Ishikawa (cell line): ENCODE measurements around the gene SLCO2A1.

Experiments used
- CEBPB ChIP-seq: IDR thresholded peaks from 2 replicates; pipeline ENCODE4 v1.6.1; 2012
- CREB1 ChIP-seq: IDR thresholded peaks from 2 replicates; pipeline ENCODE4 v1.6.1; 2012; ENCODE audit warnings: low read depth
- EGR1 ChIP-seq: IDR thresholded peaks from 2 replicates; pipeline ENCODE4 v1.6.1; 2012
- EP300 ChIP-seq: IDR thresholded peaks from 2 replicates; pipeline ENCODE4 v1.6.1; 2012; ENCODE audit warnings: borderline replicate concordance
- FOXM1 ChIP-seq: IDR thresholded peaks from 2 replicates; pipeline ENCODE4 v1.6.1; 2012; ENCODE audit warnings: low read depth, borderline replicate concordance
- NFIC ChIP-seq: IDR thresholded peaks from 2 replicates; pipeline ENCODE4 v1.6.1; 2012
- RAD21 ChIP-seq: IDR thresholded peaks from 2 replicates; pipeline ENCODE4 v1.6.1; 2012; ENCODE audit warnings: low read depth
- TCF12 ChIP-seq: IDR thresholded peaks from 2 replicates; pipeline ENCODE4 v1.6.1; 2012; ENCODE audit warnings: low read depth
- TEAD4 ChIP-seq: IDR thresholded peaks from 2 replicates; pipeline ENCODE4 v1.6.1; 2012
- YY1 ChIP-seq: IDR thresholded peaks from 2 replicates; pipeline ENCODE4 v1.6.1; 2012; ENCODE audit warnings: low read depth
- ZBTB7A ChIP-seq: IDR thresholded peaks from 2 replicates; pipeline ENCODE4 v1.6.1; 2012; ENCODE audit warnings: low read depth
- TF ChIP-seq, protein P1 (sequence below): IDR thresholded peaks from 2 replicates; pipeline ENCODE4 v1.6.1; 2012
- TF ChIP-seq, protein P2 (sequence below): IDR thresholded peaks from 2 replicates; pipeline ENCODE4 v1.6.1; 2012
- TF ChIP-seq, protein P3 (sequence below): IDR thresholded peaks from 2 replicates; pipeline ENCODE4 v1.6.1; 2012; ENCODE audit warnings: low read depth, mild to moderate bottlenecking

SLCO2A1 gene

DNA sequence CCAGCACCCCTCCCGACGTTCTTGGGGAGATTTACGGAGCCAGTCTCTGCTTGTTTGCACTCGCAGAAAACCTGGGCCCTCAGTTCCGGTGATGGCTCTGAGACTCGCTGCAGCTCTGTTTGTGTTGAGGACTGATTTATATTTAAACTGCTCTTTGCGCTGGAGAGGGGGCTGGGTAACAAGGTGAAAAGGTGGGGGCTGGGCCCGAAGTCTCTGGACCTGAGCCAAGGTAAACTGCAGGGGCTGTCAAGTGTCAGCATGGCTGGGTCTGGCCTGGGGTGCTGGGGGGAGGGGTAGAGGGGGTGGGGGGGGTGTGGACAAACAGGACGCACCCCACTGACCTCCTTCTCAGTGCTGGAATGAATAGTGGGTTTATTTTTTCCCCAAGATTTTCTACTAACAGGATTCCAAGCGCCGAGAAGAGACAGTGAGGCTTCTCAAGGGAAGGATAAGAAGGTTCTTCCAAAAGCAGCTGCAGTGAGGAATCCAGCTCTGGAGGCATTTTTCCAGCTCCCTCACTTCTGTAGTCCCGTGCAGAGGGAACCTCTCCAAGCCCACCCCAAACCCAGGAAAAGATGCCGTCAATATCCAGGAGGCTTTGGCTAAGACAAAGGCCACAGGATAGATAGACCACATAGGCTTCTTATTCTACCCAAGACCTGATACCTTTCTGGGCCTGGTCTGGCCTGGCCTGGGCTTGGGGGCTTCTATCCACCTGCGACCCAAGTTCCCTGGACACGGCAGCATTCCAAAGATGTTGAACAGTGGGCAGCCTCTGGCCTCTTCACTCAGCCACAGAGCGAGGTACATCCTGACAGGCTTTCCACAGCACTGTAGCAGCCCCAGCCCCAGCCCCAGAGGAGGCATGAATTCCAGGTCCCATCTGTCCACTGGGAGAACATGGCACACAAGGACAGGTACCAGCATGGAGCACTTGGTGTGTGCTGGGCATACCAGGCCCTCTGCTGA, 938 bp upstream of the SLCO2A1 start:
- TF ChIP-seq, protein P1, sequence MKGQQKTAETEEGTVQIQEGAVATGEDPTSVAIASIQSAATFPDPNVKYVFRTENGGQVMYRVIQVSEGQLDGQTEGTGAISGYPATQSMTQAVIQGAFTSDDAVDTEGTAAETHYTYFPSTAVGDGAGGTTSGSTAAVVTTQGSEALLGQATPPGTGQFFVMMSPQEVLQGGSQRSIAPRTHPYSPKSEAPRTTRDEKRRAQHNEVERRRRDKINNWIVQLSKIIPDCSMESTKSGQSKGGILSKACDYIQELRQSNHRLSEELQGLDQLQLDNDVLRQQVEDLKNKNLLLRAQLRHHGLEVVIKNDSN = no peak

DNA sequence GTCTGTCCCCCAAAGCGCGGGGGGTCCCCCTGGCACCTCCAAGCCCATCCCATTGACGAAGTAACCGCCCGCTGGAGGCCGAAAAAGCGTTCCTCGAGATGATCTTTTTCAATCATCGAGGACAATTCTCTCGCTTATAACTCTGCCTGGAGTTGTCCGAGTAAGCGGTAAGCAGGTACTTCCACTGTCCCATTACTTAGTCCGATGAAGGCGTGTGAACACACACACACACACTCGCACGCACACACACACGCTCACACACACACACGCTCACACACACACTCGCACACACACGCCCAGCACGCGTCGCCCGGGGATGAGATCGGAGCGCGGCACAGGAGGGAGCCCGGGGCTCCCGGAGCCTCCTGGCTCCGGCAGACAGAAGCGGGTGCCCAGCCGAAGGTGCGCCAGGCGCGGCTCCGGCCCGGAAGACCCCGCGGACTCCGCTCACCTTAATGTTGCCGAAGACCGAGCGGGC, 430 bp downstream of the SLCO2A1 start:
- peak; percentile 49; the same call in 1 of the 2 replicates for TF ChIP-seq ZBTB7A
- no peak for TF ChIP-seq NFIC
- TF ChIP-seq, protein P2, sequence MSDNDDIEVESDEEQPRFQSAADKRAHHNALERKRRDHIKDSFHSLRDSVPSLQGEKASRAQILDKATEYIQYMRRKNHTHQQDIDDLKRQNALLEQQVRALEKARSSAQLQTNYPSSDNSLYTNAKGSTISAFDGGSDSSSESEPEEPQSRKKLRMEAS = no peak; the same call in 1 of the 2 replicates

DNA sequence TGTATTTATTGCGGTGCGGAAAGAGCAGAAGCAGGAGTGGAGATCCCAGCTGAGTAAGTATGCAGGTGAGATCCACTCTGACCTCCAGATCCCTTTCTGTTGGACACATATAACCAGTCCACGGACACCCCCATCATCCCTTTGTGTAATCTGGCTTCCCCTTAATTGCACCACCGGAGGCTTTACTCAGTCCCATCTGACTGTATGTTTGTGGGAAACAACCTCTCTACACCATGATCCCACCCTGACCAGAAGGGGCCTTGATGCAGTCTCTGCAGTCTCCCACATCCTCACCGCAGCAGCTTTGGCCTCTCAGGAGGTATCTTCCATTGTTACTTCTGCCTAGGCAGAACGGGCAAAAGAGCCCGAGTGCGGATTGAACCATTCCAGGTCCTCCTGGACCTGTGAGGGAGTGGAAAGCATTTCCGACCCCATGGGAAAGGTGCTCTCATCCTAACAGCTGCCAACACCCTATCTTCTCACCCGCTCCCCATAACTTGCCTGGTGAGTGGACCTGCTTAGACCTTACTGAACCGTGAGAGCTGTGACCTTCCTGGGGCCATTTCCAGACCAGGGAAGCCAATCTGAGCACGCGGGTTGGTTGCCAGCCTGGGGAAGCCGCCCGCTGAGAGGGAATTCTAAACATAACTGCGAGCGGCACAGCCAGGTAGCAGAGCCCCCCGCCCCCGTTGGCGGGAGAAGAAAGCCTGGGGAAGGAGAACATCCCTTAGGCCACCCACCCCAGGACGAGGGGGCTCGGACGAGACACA, 1.1 kb downstream of the SLCO2A1 start:
- TF ChIP-seq ZBTB7A = no peak
- no peak for TF ChIP-seq NFIC
- TF ChIP-seq, protein P2 = no peak
- TF ChIP-seq, protein P3, sequence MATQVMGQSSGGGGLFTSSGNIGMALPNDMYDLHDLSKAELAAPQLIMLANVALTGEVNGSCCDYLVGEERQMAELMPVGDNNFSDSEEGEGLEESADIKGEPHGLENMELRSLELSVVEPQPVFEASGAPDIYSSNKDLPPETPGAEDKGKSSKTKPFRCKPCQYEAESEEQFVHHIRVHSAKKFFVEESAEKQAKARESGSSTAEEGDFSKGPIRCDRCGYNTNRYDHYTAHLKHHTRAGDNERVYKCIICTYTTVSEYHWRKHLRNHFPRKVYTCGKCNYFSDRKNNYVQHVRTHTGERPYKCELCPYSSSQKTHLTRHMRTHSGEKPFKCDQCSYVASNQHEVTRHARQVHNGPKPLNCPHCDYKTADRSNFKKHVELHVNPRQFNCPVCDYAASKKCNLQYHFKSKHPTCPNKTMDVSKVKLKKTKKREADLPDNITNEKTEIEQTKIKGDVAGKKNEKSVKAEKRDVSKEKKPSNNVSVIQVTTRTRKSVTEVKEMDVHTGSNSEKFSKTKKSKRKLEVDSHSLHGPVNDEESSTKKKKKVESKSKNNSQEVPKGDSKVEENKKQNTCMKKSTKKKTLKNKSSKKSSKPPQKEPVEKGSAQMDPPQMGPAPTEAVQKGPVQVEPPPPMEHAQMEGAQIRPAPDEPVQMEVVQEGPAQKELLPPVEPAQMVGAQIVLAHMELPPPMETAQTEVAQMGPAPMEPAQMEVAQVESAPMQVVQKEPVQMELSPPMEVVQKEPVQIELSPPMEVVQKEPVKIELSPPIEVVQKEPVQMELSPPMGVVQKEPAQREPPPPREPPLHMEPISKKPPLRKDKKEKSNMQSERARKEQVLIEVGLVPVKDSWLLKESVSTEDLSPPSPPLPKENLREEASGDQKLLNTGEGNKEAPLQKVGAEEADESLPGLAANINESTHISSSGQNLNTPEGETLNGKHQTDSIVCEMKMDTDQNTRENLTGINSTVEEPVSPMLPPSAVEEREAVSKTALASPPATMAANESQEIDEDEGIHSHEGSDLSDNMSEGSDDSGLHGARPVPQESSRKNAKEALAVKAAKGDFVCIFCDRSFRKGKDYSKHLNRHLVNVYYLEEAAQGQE = no peak
- no peak for TF ChIP-seq CREB1
- TF ChIP-seq EP300 = no peak
- no peak for TF ChIP-seq YY1
- TF ChIP-seq, protein P1 = no peak
- no peak for TF ChIP-seq TEAD4
- no peak for TF ChIP-seq RAD21
- TF ChIP-seq FOXM1 = no peak
- no peak for TF ChIP-seq TCF12
- TF ChIP-seq EGR1 = no peak

DNA sequence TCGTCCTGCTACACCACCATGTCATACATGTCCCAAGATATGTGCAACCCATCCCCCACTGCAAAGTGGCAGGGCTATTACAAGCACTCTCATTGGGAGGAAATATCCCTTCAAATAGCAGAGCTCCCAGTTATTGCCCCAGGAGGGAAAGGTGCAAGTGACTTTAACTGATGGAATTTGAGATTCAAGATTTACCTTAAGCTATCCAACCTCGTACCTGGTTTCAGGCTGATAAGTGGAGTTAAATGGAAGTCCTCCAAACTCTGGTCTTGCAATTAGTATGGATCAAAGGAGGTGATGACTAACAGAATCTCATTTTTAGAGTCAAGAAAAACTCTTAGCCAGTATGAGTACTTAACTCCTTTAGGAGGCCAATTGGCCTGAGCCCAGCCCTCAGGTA, 2.1 kb downstream of the SLCO2A1 start:
- TF ChIP-seq YY1 (no peak), TEAD4 (no peak), CREB1 (no peak), EGR1 (no peak), FOXM1 (no peak), NFIC (no peak)
- TF ChIP-seq, protein P2 = no peak
- TF ChIP-seq, protein P1 = no peak

DNA sequence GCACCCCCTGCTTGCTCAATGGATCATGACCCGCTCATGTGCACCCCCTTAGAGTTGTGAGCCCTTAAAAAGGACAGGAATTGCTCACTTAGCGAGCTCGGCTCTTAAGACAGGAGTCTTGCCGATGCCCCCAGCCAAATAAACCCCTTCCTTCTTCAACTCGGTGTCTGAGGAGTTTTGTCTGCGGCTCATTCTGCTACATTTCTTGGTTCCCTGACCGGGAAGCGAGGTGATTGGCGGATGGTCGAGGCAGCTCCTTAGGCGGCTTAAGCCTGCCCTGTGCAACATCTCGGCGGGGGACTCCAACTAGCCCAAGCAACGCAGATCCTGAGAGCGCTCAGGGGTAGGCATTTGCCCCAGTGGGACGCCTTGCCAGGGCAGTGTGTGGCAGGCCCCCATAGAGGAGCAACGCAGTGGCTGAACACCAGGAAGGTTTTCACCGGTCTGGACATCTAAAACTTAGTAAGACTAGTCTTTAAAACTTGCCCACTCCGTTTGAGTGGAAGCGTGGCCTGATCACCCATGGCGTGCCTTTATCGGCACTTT, 9.5 kb downstream of the SLCO2A1 start:
- TF ChIP-seq NFIC = no peak
- no peak for TF ChIP-seq CEBPB
- no peak for TF ChIP-seq ZBTB7A
- no peak for TF ChIP-seq YY1
- no peak for TF ChIP-seq FOXM1
- TF ChIP-seq, protein P3 = no peak
